GM12873 (cell line): Measurements from ENCODE around the gene TRH.

Experiments used
- TF ChIP-seq, protein P1 (sequence below): IDR thresholded peaks from 2 replicates; pipeline ENCODE4 v1.5.1; 2012; ENCODE audit warnings: low read depth, mild to moderate bottlenecking, moderate library complexity, low read length, control low read depth; ENCODE audit not compliant: insufficient read depth; ENCODE audit errors: missing control alignments

TRH gene

DNA sequence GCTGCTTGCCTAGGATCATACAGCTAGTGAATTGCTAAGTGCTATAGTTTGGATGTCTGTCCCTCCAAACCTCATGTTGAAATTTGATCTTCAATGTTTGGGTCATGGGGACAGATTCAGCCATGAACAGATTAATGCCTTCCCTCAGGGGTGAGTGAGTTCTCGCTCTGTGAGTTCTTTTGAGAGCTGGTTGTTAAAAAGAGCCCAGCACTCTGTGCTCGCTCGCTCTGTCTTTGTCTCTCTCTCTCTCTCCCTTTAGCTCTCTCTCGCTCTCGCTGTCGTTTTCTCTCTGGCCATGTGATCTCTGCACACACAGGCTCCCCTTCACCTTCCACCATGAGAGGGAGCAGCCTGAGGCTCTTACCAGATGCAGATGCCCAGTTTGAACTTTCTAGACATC, 14.9 kb downstream of the TRH start:
- TF ChIP-seq, protein P1, sequence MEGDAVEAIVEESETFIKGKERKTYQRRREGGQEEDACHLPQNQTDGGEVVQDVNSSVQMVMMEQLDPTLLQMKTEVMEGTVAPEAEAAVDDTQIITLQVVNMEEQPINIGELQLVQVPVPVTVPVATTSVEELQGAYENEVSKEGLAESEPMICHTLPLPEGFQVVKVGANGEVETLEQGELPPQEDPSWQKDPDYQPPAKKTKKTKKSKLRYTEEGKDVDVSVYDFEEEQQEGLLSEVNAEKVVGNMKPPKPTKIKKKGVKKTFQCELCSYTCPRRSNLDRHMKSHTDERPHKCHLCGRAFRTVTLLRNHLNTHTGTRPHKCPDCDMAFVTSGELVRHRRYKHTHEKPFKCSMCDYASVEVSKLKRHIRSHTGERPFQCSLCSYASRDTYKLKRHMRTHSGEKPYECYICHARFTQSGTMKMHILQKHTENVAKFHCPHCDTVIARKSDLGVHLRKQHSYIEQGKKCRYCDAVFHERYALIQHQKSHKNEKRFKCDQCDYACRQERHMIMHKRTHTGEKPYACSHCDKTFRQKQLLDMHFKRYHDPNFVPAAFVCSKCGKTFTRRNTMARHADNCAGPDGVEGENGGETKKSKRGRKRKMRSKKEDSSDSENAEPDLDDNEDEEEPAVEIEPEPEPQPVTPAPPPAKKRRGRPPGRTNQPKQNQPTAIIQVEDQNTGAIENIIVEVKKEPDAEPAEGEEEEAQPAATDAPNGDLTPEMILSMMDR, result no peak

DNA sequence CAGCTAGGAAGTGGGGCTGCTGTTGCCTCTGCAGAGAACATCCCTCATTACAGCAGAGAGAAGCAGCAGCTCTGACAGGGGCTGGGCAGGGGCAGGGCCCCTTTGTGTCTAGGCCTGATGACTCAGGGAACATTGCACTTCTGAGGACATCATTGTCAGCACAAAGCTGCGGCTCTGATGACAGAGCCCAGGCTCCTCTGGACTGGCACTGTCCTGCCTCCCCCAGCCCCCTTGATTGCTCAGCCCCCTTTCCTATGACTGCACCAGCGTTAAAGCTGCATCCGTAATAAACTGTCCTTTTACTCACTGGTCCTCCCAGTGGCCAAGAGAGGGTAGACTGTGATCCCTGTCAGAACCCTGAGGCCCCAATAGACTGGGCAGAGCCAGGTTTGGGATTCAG, 18.3 kb downstream of the TRH start:
- TF ChIP-seq, protein P1, result peak; percentile 17

DNA sequence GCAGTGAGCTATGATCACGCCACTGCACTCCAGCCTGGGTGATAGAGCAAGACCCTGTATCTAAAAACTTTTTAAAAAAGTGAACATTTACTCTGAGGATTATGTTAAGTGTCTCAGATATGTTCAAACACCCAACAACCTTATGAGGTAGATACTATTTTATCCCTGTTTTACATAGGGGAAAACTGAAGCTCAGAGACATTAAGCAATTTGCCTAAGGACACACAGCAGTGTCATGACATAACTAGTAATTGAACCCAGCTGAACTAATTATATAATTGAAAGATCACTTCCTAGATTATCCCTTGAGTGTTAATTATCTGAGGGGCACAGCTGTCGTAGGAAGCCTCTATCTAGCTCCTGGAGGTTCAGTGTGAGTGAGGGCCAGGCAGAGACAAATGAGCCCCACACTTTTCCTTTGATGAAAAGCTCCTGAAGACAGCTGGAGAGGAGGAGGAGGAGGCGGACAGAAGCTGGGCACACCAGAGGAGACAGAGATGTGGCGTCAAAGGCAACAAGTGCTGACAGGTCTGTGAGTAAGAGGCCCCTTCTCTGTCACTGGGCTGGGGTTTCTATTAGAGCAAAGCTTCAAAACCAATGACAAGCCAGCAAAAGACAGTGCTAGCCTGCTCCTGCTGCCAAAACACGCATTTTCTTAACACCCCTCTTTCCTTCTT, 20.5 kb downstream of the TRH start:
- TF ChIP-seq, protein P1, result no peak

DNA sequence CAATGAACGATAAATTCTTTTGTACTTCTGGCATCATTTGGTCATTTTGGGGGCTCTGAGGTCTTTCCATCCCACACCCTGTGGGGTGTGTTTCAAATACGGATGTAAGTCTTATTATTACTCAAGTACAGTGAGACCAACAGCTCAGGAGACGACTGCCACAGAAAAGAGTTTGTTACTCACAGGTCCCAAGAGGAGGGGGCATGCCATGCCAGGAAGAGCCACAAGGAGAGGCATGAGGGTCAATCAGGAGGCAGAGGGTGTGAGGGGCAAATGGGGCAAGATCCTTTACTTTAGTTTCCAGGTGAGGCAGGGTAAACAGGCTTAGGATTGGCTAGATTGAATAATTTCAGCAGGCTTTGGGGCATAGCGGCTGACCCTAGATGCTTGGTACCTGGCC, 21.6 kb downstream of the TRH start:
- TF ChIP-seq, protein P1, result no peak

DNA sequence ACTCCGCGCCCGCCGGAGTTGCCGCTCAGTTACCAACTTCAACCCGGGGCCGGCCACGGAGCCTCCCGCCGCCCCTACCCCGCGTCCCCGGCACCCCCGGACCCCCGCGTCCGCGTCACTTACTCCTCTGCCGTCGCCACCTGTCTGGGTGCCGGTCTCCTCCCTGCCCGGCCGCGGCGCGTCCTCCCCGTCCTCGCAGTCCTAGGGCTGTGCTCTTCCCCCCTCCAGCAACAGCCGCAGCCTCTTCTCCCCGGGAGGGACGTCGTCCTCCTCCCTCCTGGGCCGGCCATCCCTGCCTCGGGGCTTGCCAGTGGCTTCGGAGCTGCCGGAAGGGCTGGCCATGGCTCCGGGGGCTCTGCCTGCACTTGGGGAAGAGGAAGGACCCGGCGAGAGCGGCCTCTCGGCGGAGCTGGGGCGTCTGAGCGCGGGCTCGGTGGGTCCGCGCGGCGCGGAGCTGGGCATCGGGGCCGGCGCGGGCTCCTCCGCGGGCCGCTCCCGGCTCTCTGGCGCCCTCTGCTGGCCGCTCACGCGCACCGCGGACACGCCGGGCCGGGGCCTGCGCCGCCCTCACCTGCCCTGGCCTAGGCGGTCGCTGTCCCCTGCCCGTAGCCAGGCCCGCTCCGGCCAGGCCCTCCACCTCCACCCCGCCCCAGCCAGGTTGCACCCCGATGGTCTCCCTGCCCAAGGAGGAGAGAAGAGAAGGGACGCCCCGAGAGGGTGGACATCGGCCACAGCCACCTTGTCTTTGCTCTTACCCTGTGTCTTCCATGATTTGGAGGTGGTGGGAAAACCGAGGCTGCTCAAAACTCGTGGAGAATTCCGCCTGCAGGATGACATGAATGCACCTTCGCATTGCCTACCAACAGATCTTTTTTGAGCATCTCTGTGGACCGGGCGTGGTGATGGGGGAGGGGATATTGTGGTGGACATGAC, 28.4 kb downstream of the TRH start:
- TF ChIP-seq, protein P1, result peak; percentile 57

DNA sequence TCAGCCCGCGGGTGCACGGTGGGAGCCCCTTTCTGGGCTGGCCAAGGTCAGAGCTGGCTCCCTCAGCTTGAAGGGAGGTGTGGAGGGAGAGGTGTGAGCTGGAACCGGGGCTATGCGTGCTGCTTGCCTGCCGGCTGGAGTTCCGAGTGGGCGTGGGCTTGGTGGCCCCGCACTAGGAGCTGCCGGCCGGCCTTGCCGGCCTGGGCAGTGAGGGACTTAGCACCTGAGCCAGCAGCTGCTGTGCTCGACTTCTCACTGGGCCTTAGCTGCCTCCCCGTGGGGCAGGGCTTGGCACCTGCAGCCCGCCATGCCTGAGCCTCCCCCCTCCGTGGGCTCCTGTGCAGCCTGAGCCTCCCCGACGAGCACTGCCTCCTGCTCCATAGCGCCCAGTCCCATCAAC, 36.0 kb downstream of the TRH start:
- TF ChIP-seq, protein P1, result no peak

DNA sequence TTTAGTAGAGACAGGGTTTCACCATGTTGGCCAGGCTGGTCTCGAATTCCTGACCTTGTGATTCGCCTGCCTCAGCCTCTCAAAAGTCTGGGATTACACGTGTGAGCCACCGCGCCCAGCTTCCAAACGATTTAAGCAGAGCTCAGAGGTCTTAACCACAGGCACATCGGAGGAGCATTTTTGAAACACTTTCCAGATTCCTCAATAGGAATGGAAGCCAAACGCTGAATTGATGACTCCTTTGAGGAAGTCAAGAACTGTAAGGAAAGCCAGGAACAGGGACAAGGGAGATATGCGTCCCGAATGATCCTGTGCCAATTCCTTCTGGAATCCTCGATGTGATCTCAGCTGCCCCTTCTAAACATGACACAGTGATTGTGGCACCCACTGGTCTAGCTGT, 40.0 kb downstream of the TRH start:
- TF ChIP-seq, protein P1, result no peak
